Type B pancreatic cell (in vitro differentiated cells): ENCODE results near the gene SUSD1. TPM values are rescaled to one million over a fixed set of nuclear protein-coding genes. Genes with fewer than 3 reads are reported as not detected.
"Not testable (repeated sequence)": the region's sequence is repeated elsewhere in the genome, so short reads cannot be mapped to it uniquely, and the experiment has no call there.

Source experiments
- DNase-seq: peaks from one replicate; pipeline ENCODE4 v3.0.0; 2021; ENCODE audit warnings: mixed read lengths; ENCODE audit not compliant: unreplicated experiment; ENCODE audit errors: extremely low spot score
- H3K27ac Mint-ChIP-seq: 2 replicates; pipeline ENCODE4 v1.8.0; 2021; ENCODE audit warnings: mild to moderate bottlenecking, mixed read lengths
- H3K27me3 Mint-ChIP-seq: 2 replicates; pipeline ENCODE4 v1.8.0; 2021; ENCODE audit warnings: mixed read lengths
- H3K36me3 Mint-ChIP-seq: 2 replicates; pipeline ENCODE4 v1.8.0; 2021; ENCODE audit warnings: mixed read lengths
- H3K4me1 Mint-ChIP-seq: one replicate; pipeline ENCODE4 v1.8.0; 2021; ENCODE audit warnings: mixed read lengths; ENCODE audit not compliant: unreplicated experiment
- H3K4me3 Mint-ChIP-seq: 2 replicates; pipeline ENCODE4 v1.8.0; 2021; ENCODE audit warnings: mild to moderate bottlenecking, mixed read lengths
- H3K9me3 Mint-ChIP-seq: 2 replicates; pipeline ENCODE4 v1.8.0; 2021; ENCODE audit warnings: mixed read lengths
- total RNA-seq: library from RNA; stranded (reverse); gene quantifications from 2 replicates; pipeline ENCODE4 v1.2.1, GENCODE V29; 2021; ENCODE audit warnings: low replicate concordance
- TF ChIP-seq, protein P1 (sequence below): fragments of 200-600 bp; sonication (generic); conservative IDR thresholded peaks from 2 replicates; pipeline ENCODE4 v1.5.0; 2021; ENCODE audit warnings: antibody characterized with exemption, mild to moderate bottlenecking

SUSD1 gene
- total RNA-seq, 1 donor from 2014 or later = 16.3 TPM

DNA sequence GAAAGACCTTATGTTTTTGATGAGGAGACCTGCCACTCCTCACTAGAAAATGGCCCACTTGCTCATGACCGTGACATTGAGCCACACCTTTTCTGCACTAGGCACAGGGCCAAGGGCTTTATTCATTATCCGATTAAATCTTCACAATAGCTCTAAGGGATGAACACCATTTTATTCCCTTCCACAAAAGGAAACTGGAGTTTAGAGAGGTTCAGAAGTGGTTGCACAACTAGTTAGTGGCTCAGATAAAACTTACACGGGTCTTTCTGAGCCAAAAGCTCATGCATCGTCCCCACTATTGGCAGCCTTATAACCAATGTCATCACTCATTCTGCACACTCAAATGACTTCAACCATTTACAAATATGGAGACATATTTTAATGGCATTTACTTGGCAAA, 39.4 kb downstream of the SUSD1 start:
- no peaks in the 10 kb centered on the region for H3K4me1 Mint-ChIP-seq
- TF ChIP-seq, protein P1, sequence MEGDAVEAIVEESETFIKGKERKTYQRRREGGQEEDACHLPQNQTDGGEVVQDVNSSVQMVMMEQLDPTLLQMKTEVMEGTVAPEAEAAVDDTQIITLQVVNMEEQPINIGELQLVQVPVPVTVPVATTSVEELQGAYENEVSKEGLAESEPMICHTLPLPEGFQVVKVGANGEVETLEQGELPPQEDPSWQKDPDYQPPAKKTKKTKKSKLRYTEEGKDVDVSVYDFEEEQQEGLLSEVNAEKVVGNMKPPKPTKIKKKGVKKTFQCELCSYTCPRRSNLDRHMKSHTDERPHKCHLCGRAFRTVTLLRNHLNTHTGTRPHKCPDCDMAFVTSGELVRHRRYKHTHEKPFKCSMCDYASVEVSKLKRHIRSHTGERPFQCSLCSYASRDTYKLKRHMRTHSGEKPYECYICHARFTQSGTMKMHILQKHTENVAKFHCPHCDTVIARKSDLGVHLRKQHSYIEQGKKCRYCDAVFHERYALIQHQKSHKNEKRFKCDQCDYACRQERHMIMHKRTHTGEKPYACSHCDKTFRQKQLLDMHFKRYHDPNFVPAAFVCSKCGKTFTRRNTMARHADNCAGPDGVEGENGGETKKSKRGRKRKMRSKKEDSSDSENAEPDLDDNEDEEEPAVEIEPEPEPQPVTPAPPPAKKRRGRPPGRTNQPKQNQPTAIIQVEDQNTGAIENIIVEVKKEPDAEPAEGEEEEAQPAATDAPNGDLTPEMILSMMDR = no peak
- H3K36me3 Mint-ChIP-seq = peaks cover 22% of the 10 kb centered on the region
- no peaks in the 10 kb centered on the region for H3K9me3 Mint-ChIP-seq
- H3K27ac Mint-ChIP-seq = peak overlapping the region; percentile 51
- H3K4me3 Mint-ChIP-seq = no peak overlapping the region
- DNase-seq = no peak
- H3K27me3 Mint-ChIP-seq = no peaks in the 10 kb centered on the region

DNA sequence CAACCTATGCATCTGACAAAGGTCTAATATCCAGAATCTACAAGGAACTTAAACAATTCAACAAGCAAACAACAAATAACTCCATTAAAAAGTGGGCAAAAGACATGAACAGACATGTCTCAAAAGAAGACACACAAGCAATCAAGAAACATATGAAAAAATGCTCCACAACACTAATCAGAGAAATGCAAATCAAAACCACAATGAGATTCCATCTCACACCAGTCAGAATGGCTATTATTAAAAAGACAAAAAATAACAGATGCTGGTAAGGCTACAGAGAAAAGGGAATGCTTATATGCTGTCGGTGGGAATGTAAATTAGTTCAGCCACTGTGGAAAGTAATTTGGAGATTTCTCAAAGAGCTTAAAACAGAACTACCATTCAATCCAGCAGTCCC, 41.3 kb downstream of the SUSD1 start:
- H3K9me3 Mint-ChIP-seq, DNase-seq, H3K4me3 Mint-ChIP-seq, H3K27ac Mint-ChIP-seq, H3K27me3 Mint-ChIP-seq, H3K4me1 Mint-ChIP-seq: not testable (repeated sequence)
- H3K36me3 Mint-ChIP-seq = peaks cover 28% of the 10 kb centered on the region

DNA sequence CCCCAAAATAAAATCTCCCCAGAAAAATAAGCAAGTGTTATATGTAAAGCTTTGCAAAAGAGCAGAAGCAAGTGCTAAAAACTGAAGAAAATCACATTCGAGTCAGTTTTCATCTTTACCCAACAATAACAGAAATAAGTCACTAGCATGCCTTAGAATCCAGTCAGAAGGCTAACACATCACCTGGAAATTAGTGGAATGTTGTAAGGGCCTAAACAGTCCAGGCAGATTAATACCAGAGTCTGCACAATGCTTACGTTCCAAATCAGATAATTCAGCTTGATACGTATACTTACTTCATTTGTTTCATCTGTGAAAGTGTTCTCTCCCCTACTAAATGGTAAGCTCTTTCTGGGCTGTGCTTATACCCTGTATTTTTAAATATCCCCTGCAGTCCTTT, 42.7 kb downstream of the SUSD1 start:
- Mint-ChIP-seq H3K4me3 (no peak overlapping the region), H3K9me3 (peaks cover 4% of the 10 kb centered on the region), H3K27ac (no peak overlapping the region), H3K4me1 (no peaks in the 10 kb centered on the region), H3K36me3 (peaks cover 32% of the 10 kb centered on the region), H3K27me3 (no peaks in the 10 kb centered on the region)
- TF ChIP-seq, protein P1 = no peak
- DNase-seq = no peak

DNA sequence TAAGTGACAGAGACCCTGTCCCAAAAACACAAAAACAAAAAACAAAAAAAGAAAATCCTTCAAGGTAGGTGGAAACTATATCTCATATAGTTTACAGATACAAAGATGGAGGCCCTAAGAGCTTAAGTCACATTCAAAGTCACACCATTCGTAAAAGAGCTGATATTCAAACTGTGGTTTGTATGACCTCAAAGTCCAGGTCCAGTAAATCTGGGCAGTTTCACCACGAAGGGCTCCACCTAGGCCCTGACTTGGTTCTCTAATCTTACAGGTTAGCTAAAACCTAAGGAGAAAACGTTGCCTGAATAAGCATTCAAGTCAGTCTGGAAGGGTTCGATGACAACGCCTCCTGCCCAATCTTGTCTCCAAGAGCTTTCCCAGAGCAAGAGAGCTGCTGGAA, 44.1 kb downstream of the SUSD1 start:
- Mint-ChIP-seq H3K27me3 (no peaks in the 10 kb centered on the region), H3K36me3 (peaks cover 28% of the 10 kb centered on the region), H3K9me3 (peaks cover 4% of the 10 kb centered on the region), H3K4me3 (no peak overlapping the region), H3K27ac (no peak overlapping the region), H3K4me1 (no peaks in the 10 kb centered on the region)
- TF ChIP-seq, protein P1 = no peak
- no peak for DNase-seq

DNA sequence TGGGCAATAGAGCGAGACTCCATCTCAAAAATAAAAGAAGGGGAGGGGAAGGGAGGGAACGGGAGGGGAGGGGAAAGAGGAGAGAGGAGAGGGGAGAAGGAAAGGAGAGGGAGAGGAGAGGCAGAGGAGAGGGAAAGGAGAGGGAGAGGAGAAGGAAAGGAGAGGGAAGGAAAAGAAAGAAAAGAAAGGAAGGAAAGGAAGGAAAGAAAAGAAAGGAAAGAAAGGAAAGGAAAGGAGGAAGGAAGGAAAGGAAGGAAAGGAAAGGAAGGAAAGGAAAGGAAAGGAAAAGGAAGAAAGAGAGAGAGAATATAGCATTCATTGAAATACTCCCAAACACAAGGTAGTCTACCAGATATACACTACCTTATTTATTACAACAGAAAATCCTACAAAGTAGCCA, 44.8 kb downstream of the SUSD1 start:
- Mint-ChIP-seq H3K36me3 (peaks cover 25% of the 10 kb centered on the region), H3K4me1 (no peaks in the 10 kb centered on the region), H3K9me3 (peaks cover 4% of the 10 kb centered on the region), H3K27ac (no peak overlapping the region), H3K27me3 (no peaks in the 10 kb centered on the region), H3K4me3 (no peak overlapping the region)
- TF ChIP-seq, protein P1 = no peak
- no peak for DNase-seq

DNA sequence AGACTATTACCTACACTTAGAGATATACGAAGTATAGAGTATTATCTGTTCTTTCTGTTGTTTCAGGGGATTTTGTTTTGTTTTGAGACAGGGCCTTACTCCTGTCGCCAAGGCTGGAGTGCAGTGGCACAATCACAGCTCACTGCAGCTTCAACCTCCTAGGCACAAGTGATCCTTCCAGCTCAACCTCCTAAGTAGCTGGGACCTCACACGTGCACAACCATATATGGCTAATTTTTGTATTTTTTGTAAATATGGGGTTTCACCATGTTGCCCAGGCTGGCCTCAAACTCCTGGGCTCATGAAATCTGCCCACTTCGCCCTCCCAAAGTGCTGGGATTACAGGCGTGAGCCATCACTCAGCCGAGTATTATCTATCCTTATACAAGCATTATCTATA, 45.9 kb downstream of the SUSD1 start:
- H3K27ac Mint-ChIP-seq = no peak overlapping the region
- no peaks in the 10 kb centered on the region for H3K27me3 Mint-ChIP-seq
- no peak for DNase-seq
- TF ChIP-seq, protein P1 = no peak
- H3K4me1 Mint-ChIP-seq = no peaks in the 10 kb centered on the region
- peaks cover 23% of the 10 kb centered on the region for H3K36me3 Mint-ChIP-seq
- H3K9me3 Mint-ChIP-seq = peaks cover 4% of the 10 kb centered on the region
- H3K4me3 Mint-ChIP-seq = no peak overlapping the region

DNA sequence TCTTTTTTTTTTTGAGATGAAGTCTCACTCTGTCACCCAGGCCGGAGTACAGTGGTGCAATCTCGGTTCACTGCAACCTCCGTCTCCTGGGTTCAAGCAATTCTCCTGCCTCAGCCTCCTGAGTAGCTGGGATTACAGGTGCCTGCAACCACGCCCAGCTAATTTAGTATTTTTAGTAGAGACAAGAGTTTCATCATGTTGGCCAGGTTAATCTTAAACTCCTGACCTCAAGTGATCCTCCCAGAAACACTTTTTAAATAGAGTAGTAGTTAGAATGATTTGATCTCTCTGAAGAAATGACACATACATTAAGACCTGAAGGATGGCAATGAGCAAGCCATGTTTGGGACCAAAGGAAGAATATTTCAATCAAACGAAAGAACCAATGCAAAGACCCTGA, 46.7 kb downstream of the SUSD1 start:
- not testable (repeated sequence) for H3K4me1 Mint-ChIP-seq, H3K27ac Mint-ChIP-seq, H3K27me3 Mint-ChIP-seq, H3K9me3 Mint-ChIP-seq, DNase-seq, H3K4me3 Mint-ChIP-seq
- H3K36me3 Mint-ChIP-seq = peaks cover 16% of the 10 kb centered on the region
